K562 (cell line): ENCODE data around the gene MAP3K7. TPM values are rescaled to one million over a fixed set of nuclear protein-coding genes. Genes with fewer than 3 reads are reported as not detected.

Experiments used
- ATAC-seq: fragments of 200-7000 bp; cut with Tn5 transposase; 3 replicates; pipeline ENCODE4 v1.9.1; 2020; ENCODE audit warnings: moderate library complexity
- BruUV-seq: library from RNA; stranded (reverse); fragments of 400-500 nt; replicated peaks from 2 replicates; lab custom pipeline; 2021; lab: Mats Ljungman, UMichigan
- CTCF ChIA-PET: fragments of 300-600 bp; formaldehyde crosslinking; extraction: SDS; loops from one replicate; lab custom pipeline; 2021; ENCODE audit warnings: low intra/inter-chr PET ratio; lab: Yijun Ruan, JAX
- POLR2A ChIA-PET: fragments of 300-600, 350-650 bp; sonication (Branson Sonifier 250); formaldehyde crosslinking; extraction: SDS; loops from one replicate; lab custom pipeline; 2021; ENCODE audit warnings: antibody characterized with exemption, inconsistent platforms; lab: Yijun Ruan, JAX
- DNase-seq, 4 experiments: peaks; one replicate each; pipeline versions ENCODE4 v3.0.0 to v3.0.0-alpha.2; 2011 to 2018; ENCODE audit warnings: low spot score in 3 of 4, mixed read lengths in 3 of 4; ENCODE audit errors: extremely low read depth in 1 of 4
- FAIRE-seq: peaks from 2 replicates; lab custom pipeline; 2011; peaks lifted over from hg19 to GRCh38; lab: Jason Lieb, UNC
- H2AFZ ChIP-seq: 2 replicates; pipeline ENCODE4 v1.6.0; 2011; ENCODE audit warnings: low read depth, low read length, control low read depth, inconsistent platforms
- H3K27ac ChIP-seq: fragments of 200-600 bp; 3 replicates; pipeline ENCODE4 v1.8.0; 2011; ENCODE audit warnings: low read depth, mild to moderate bottlenecking, control low read depth, inconsistent platforms, low read length, moderate library complexity, mixed read lengths; ENCODE audit errors: extremely low read depth
- H3K27me3 ChIP-seq, 2 experiments: fragments of 300-600 bp in 1 of 2; 2 replicates in 1 of 2; 3 replicates in 1 of 2; pipeline versions ENCODE4 v1.6.0 to v1.8.0; 2011; ENCODE audit warnings: inconsistent platforms in 2 of 2, low read length in 2 of 2, mild to moderate bottlenecking in 1 of 2, mixed read lengths in 1 of 2, moderate library complexity in 1 of 2; ENCODE audit not compliant: control insufficient read depth in 2 of 2, insufficient read depth in 2 of 2
- H3K36me3 ChIP-seq: fragments of 300-600 bp; 3 replicates; pipeline ENCODE4 v1.8.0; 2011; ENCODE audit warnings: mild to moderate bottlenecking, low read length, inconsistent platforms; ENCODE audit not compliant: control insufficient read depth, insufficient read depth
- H3K4me1 ChIP-seq, 2 experiments: fragments of 200-600 bp in 1 of 2; replicated peaks in 1 of 2; 2 replicates in 1 of 2; 3 replicates in 1 of 2; pipeline versions ENCODE4 v1.5.1 to v1.8.0; 2011; ENCODE audit warnings: inconsistent platforms in 2 of 2, low read length in 2 of 2, mild to moderate bottlenecking in 1 of 2, mixed read lengths in 1 of 2, moderate library complexity in 1 of 2; ENCODE audit not compliant: control insufficient read depth in 2 of 2, insufficient read depth in 2 of 2
- H3K4me2 ChIP-seq: 2 replicates; pipeline ENCODE4 v1.6.1; 2011; ENCODE audit warnings: low read length, control low read depth, inconsistent platforms, mixed read lengths; ENCODE audit not compliant: insufficient read depth
- H3K4me3 ChIP-seq: fragments of 200-600 bp; sonication (generic), shearing (Covaris generic); 2 replicates; pipeline ENCODE4 v1.5.1; 2016; ENCODE audit warnings: control low read depth, inconsistent platforms
- H3K79me2 ChIP-seq: fragments of 200-600 bp; 3 replicates; pipeline ENCODE4 v1.8.0; 2011; ENCODE audit warnings: low read length, inconsistent platforms; ENCODE audit not compliant: control insufficient read depth, insufficient read depth
- H3K9ac ChIP-seq, 2 experiments: 2 replicates each; pipeline versions ENCODE4 v1.6.0 to v1.6.1; 2011; ENCODE audit warnings: low read depth in 2 of 2, low read length in 2 of 2, control low read depth in 1 of 2, inconsistent platforms in 1 of 2, mild to moderate bottlenecking in 1 of 2, mixed read lengths in 1 of 2; ENCODE audit not compliant: insufficient read depth in 1 of 2
- H3K9me1 ChIP-seq: one replicate; pipeline ENCODE4 v1.6.0; 2011; ENCODE audit warnings: inconsistent platforms, mild to moderate bottlenecking, low read length, moderate library complexity; ENCODE audit not compliant: control insufficient read depth, insufficient read depth
- H3K9me3 ChIP-seq: replicated peaks from 2 replicates; pipeline ENCODE4 v1.5.1; 2011; ENCODE audit warnings: low read depth, low read length, inconsistent platforms; ENCODE audit not compliant: control insufficient read depth, insufficient read depth
- H4K20me1 ChIP-seq: replicated peaks from 2 replicates; pipeline ENCODE4 v1.6.1; 2011; ENCODE audit warnings: low read length, inconsistent platforms, mixed read lengths; ENCODE audit not compliant: control insufficient read depth, insufficient read depth
- CCNT2 ChIP-seq: IDR thresholded peaks from 2 replicates; pipeline ENCODE4 v1.6.1; 2011; ENCODE audit warnings: borderline replicate concordance, low read depth, mild to moderate bottlenecking, moderate library complexity, mixed read lengths, low read length; ENCODE audit not compliant: insufficient read length; ENCODE audit errors: extremely low read depth
- CTBP1 ChIP-seq: fragments of 450-650 bp; IDR thresholded peaks from 2 replicates; pipeline ENCODE4 v1.6.1; 2016; ENCODE audit warnings: borderline replicate concordance
- E4F1 ChIP-seq: fragments of 250-450 bp; sonication (Bioruptor Pico); IDR thresholded peaks from 2 replicates; pipeline ENCODE4 v1.5.0; 2021; ENCODE audit warnings: mild to moderate bottlenecking, borderline replicate concordance
- ESRRA ChIP-seq: fragments of 450-650 bp; IDR thresholded peaks from 2 replicates; pipeline ENCODE4 v1.6.1; 2014; ENCODE audit warnings: low read depth, mild to moderate bottlenecking, moderate library complexity, borderline replicate concordance
- GABPB1 ChIP-seq: sonication (generic); formaldehyde crosslinking; IDR thresholded peaks from 2 replicates; pipeline ENCODE4 v1.8.0; 2022; ENCODE audit warnings: mild to moderate bottlenecking, missing genetic modification reagents
- HDAC6 ChIP-seq: IDR thresholded peaks from 2 replicates; pipeline ENCODE4 v1.6.1; 2012; ENCODE audit warnings: low read depth, mild to moderate bottlenecking, control low read depth, inconsistent platforms, low read length, moderate library complexity
- L3MBTL2 ChIP-seq: fragments of 450-650 bp; IDR thresholded peaks from 2 replicates; pipeline ENCODE4 v1.6.1; 2016; ENCODE audit warnings: mild to moderate bottlenecking, moderate library complexity
- MAZ ChIP-seq, 2 experiments: fragments of 450-650 bp in 1 of 2; sonication (generic) in 1 of 2; formaldehyde crosslinking; IDR thresholded peaks in 1 of 2; conservative IDR thresholded peaks in 1 of 2; 2 replicates each; pipeline versions ENCODE4 v1.4.0 to v1.5.0; 2020; ENCODE audit warnings: mild to moderate bottlenecking in 1 of 2, missing genetic modification reagents in 1 of 2
- MYC ChIP-seq, 2 experiments: fragments of 250-450 bp in 1 of 2; sonication (Bioruptor Pico) in 1 of 2; IDR thresholded peaks; 2 replicates each; pipeline versions ENCODE4 v1.5.1 to v1.6.1; 2012 to 2021; ENCODE audit warnings: low read depth in 2 of 2, borderline replicate concordance in 1 of 2, improper control_type of control experiment in 1 of 2, low read length in 1 of 2, mild to moderate bottlenecking in 1 of 2, moderate library complexity in 1 of 2
- NFIX ChIP-seq: fragments of 250-450 bp; sonication (Bioruptor Pico); IDR thresholded peaks from 2 replicates; pipeline ENCODE4 v1.4.0; 2020; ENCODE audit warnings: low read depth, mild to moderate bottlenecking, moderate library complexity
- NR4A1 ChIP-seq, 2 experiments: fragments of 250-450 bp in 1 of 2; fragments of 450-650 bp in 1 of 2; sonication (Bioruptor Pico) in 1 of 2; IDR thresholded peaks; 2 replicates each; pipeline versions ENCODE4 v1.4.0 to v1.6.1; 2016 to 2020; ENCODE audit warnings: mild to moderate bottlenecking in 2 of 2, missing compliant biosample characterization in 1 of 2, missing genetic modification characterization in 1 of 2, moderate library complexity in 1 of 2
- PHF20 ChIP-seq: fragments of 450-650 bp; IDR thresholded peaks from 2 replicates; pipeline ENCODE4 v1.6.1; 2018; ENCODE audit not compliant: partially characterized antibody
- POLR2A ChIP-seq: fragments of 450-650 bp; conservative IDR thresholded peaks from 2 replicates; pipeline ENCODE4 v1.6.1; 2016
- RBBP5 ChIP-seq: fragments of 200-600 bp; sonication (generic); IDR thresholded peaks from 2 replicates; pipeline ENCODE4 v1.6.1; 2012; ENCODE audit warnings: borderline replicate concordance, mild to moderate bottlenecking, low read length, control low read depth, inconsistent platforms; ENCODE audit not compliant: insufficient read depth, poor library complexity, severe bottlenecking
- THAP7 ChIP-seq: fragments of 250-450 bp; sonication (Bioruptor Pico); IDR thresholded peaks from 2 replicates; pipeline ENCODE4 v1.5.0; 2021
- ZNF444 ChIP-seq: fragments of 250-450 bp; sonication (Bioruptor Pico); IDR thresholded peaks from 2 replicates; pipeline ENCODE4 v1.4.0; 2020; ENCODE audit warnings: mild to moderate bottlenecking, moderate library complexity
- ZNF707 ChIP-seq: fragments of 250-450 bp; sonication (Bioruptor Pico); conservative IDR thresholded peaks from 2 replicates; pipeline ENCODE4 v1.8.0; 2022; ENCODE audit warnings: inconsistent platforms, mild to moderate bottlenecking, moderate library complexity
- WGBS: fragments of 100-300 bp; shearing (Covaris generic); methylation state at CpG from one replicate; pipeline ENCODE4 v1.1.6; 2016; ENCODE audit warnings: low coverage, mixed read lengths; ENCODE audit not compliant: insufficient coverage; ENCODE audit errors: missing lambda C conversion rate; 5-methylcytosine and 5-hydroxymethylcytosine counted together
- in situ Hi-C: fragments of 300-500 bp; cut with MboI; formaldehyde crosslinking; loops from 4 replicates; pipeline ENCODE4 v1.15.0; 2018; ENCODE audit warnings: inconsistent platforms, mixed read lengths
- intact Hi-C: fragments of 100-400 bp; cut with micrococcal nuclease; formaldehyde crosslinking; loops from 2 replicates; pipeline ENCODE4 v1.14.2; 2022
- polyA plus RNA-seq, 8 experiments: library from polyadenylated mRNA; depleted of rRNA in 4 of 8; stranded (reverse) in 5 of 8; unstranded in 3 of 8; fragments of >200 nt; fragmentation: Nextera tagmentation in 2 of 8; fragmentation: Illumina TruSeq in 1 of 8; extraction: Ambion mirVana in 2 of 8; extraction: Trizol in 1 of 8; gene quantifications; 2 replicates each; pipeline versions ENCODE4 v1.2.1 to v1.2.3, GENCODE V29; 2011 to 2014; ENCODE audit warnings: inconsistent platforms in 1 of 8, missing spikeins in 1 of 8
- total RNA-seq, 7 experiments: library from RNA; depleted of rRNA in 6 of 7; stranded (reverse); fragments of >200 nt in 6 of 7; fragmentation: Illumina TruSeq in 2 of 7; extraction: Trizol in 2 of 7; gene quantifications; 2 replicates each; pipeline versions ENCODE4 v1.2.1 to v1.2.3, GENCODE V29; 2011 to 2021; ENCODE audit warnings: low replicate concordance in 1 of 7

Gene MAP3K7
- total and polyA plus RNA-seq, 9 of the 15 experiments (the other 6 are each of a cell fraction or from before 2014, with no cell fraction given): 13.4 to 60.9 (median 34.8) TPM

GRCh38 chr6:90610751-90611542 lies 24.1 kb upstream of the MAP3K7 start:
- no TSS peak for BruUV-seq
- Histone ChIP-seq H3K4me3 (peak overlapping the region; percentile 33), H3K9me3 (no peaks in the 10 kb centered on the region), H3K9me1 (no peaks in the 10 kb centered on the region), H3K27ac (peak overlapping the region; percentile 46; the same call in 1 of the 3 replicates), H3K79me2 (no peaks in the 10 kb centered on the region), H4K20me1 (no peaks in the 10 kb centered on the region), H3K9ac (peak overlapping the region; percentile 47 to 89), H2AFZ (peak overlapping the region; percentile 88), H3K4me1 (peaks cover 4 to 20% of the 10 kb centered on the region in 2 experiments; a peak in 3 of 5 replicates), H3K4me2 (peak overlapping the region; percentile 72), H3K36me3 (no peaks in the 10 kb centered on the region), H3K27me3 (peaks cover 7 to 19% of the 10 kb centered on the region in 2 experiments; a peak in 4 of 5 replicates)
- intact Hi-C loops (no loop called here), in situ Hi-C loops (no loop called here)
- DNase-seq: peak; percentile 27 to 39 (median 36)
- ATAC-seq: peak; percentile 85
- CTCF ChIA-PET: no interaction called here
- POLR2A ChIA-PET: interaction anchor here (1.2 kb wide), 1 partner anchor 9 kb away, joined by 3 read pairs; no protein-coding TSS in a partner anchor
- WGBS: 3% methylated on average over 28 of the region's 72 CpGs
- no peak for FAIRE-seq
- TF ChIP-seq ZNF707 (CRISPR knock-in tag): no peak
- peak; percentile 40 for TF ChIP-seq CCNT2
- TF ChIP-seq POLR2A: 0 out of 2 replicates have a peak, but pooled peaks have one; percentile 34
- peak; percentile 44; the same call in 1 of the 2 replicates for TF ChIP-seq CTBP1
- TF ChIP-seq L3MBTL2: peak; percentile 66
- peak; percentile 39 for TF ChIP-seq RBBP5
- TF ChIP-seq ESRRA: peak; percentile 97
- TF ChIP-seq ZNF444 (CRISPR knock-in tag): no peak
- TF ChIP-seq MAZ (CRISPR knock-in tag; conservative IDR thresholded peaks at IDR 0.05 in 1 of 2, IDR thresholded peaks at IDR 0.05 in 1 of 2): peak; percentile 35 to 60; a peak in 3 of 4 replicates
- TF ChIP-seq NFIX: no peak
- peak; percentile 45; the same call in 1 of the 2 replicates for TF ChIP-seq NR4A1 (CRISPR knock-in tag; IDR thresholded peaks at IDR 0.05)
- no peak for TF ChIP-seq NR4A1 (tag; IDR thresholded peaks at IDR 0.05)
- peak; percentile 72; the same call in 1 of the 2 replicates for TF ChIP-seq E4F1 (CRISPR knock-in tag)
- peak; percentile 31; the same call in 1 of the 2 replicates for TF ChIP-seq MYC (IDR thresholded peaks at IDR 0.05; ENCODE audit: low read depth, low read length)
- no peak for TF ChIP-seq MYC (CRISPR knock-in tag; IDR thresholded peaks at IDR 0.05; ENCODE audit: borderline replicate concordance, low read depth)
- TF ChIP-seq PHF20: no peak
- TF ChIP-seq THAP7 (CRISPR knock-in tag): no peak
- TF ChIP-seq HDAC6: 0 out of 2 replicates have a peak, but pooled peaks have one; percentile 87
- 0 out of 2 replicates have a peak, but pooled peaks have one; percentile 37 for TF ChIP-seq GABPB1 (CRISPR knock-in tag)
